Progenitor cell of endocrine pancreas (in vitro differentiated cells): Measurements from ENCODE around the gene HIPK2. TPM values are rescaled to one million over a fixed set of nuclear protein-coding genes. Genes with fewer than 3 reads are reported as not detected.

ENCODE experiments used
- DNase-seq: peaks from one replicate; pipeline ENCODE4 v3.0.0; 2021; ENCODE audit warnings: low spot score; ENCODE audit not compliant: unreplicated experiment
- H3K27ac Mint-ChIP-seq: 2 replicates; pipeline ENCODE4 v1.8.0; 2021; ENCODE audit warnings: mild to moderate bottlenecking, moderate library complexity, mixed read lengths
- H3K27me3 Mint-ChIP-seq: 2 replicates; pipeline ENCODE4 v1.8.0; 2021; ENCODE audit warnings: mixed read lengths
- H3K36me3 Mint-ChIP-seq: 2 replicates; pipeline ENCODE4 v1.8.0; 2022; ENCODE audit warnings: mixed read lengths; ENCODE audit not compliant: insufficient read depth
- H3K4me1 Mint-ChIP-seq: 2 replicates; pipeline ENCODE4 v1.8.0; 2021; ENCODE audit warnings: low read depth, mixed read lengths
- H3K4me3 Mint-ChIP-seq: 2 replicates; pipeline ENCODE4 v1.8.0; 2021; ENCODE audit warnings: low read depth, mild to moderate bottlenecking, moderate library complexity, mixed read lengths
- H3K9me3 Mint-ChIP-seq: 2 replicates; pipeline ENCODE4 v1.8.0; 2021; ENCODE audit warnings: low read depth, mixed read lengths
- CTCF ChIP-seq: fragments of 200-600 bp; sonication (generic); IDR thresholded peaks from one replicate; pipeline ENCODE4 v1.5.0; 2021; ENCODE audit warnings: antibody characterized with exemption, mild to moderate bottlenecking; ENCODE audit not compliant: unreplicated experiment
- total RNA-seq: library from RNA; stranded (reverse); gene quantifications from 2 replicates; pipeline ENCODE4 v1.2.1, GENCODE V29; 2021

HIPK2 gene
- total RNA-seq, 1 donor from 2014 or later: 146 TPM

DNA sequence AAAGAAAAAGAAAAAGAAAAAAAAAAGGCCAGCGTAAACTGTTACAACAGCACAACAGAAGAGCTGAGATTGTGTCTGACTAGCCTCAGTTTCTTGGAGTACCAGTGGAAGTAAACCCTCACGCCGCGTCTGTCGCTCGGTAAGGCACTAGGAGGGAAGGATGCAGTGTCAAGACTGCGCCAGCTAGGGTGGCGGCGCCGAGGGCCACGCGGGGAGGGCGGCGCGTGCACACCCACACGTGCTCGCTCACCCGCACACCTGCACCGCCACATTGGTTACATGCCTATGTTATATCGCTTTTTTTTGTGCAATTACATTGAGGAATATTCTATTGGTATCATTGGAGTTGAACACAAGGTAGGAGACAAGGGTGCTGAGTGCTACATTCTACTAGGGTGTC, 206.1 kb downstream of the HIPK2 start:
- Mint-ChIP-seq H3K4me3 (no peak overlapping the region), H3K36me3 (peaks cover 35% of the 10 kb centered on the region), H3K27me3 (no peaks in the 10 kb centered on the region), H3K9me3 (no peaks in the 10 kb centered on the region), H3K4me1 (peaks cover 2% of the 10 kb centered on the region), H3K27ac (no peak overlapping the region)
- TF ChIP-seq CTCF: no peak
- no peak for DNase-seq

DNA sequence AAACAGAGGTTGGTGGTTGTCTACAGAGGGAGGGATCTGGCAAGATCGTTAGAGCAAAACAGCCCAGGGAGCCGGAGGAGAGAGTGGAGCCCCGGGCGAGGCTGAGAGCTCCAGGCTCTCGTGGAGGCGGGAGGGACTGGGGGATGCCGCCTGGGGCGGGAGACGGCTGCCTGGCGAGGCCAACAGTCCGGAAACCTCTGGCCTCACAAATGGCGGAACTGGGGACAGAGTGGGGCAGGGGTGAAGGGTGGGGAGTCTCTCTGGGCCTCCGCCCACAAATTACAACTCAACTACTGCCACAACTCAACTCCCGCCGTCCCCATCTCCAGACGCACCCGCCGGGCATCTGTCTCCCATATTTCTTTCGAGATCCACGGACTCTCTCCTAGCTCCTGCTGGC, 206.6 kb downstream of the HIPK2 start:
- H3K4me3 Mint-ChIP-seq: no peak overlapping the region
- DNase-seq: no peak
- no peak for TF ChIP-seq CTCF
- peak overlapping the region; percentile 85 for H3K27ac Mint-ChIP-seq
- peaks cover 2% of the 10 kb centered on the region for H3K4me1 Mint-ChIP-seq
- no peaks in the 10 kb centered on the region for H3K9me3 Mint-ChIP-seq
- peaks cover 37% of the 10 kb centered on the region for H3K36me3 Mint-ChIP-seq
- no peaks in the 10 kb centered on the region for H3K27me3 Mint-ChIP-seq

DNA sequence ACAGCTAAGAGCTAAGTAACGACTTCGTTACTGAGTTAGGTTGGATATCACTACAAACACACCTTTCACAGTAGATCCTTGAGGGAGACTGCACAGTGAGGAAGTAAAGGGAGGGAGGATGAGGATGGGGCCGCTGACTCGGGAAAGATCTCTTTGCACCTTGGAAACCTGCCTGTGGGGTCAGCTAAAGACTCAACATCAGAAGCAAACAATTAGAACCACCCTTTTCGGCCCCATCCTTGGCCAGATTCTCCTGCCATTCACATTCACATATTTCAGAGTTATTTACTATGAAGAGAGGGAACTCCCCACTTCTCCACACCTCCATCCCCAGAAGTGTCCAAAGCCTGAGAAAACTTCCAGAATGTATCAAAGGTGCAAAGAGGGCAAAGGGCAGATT, 207.2 kb downstream of the HIPK2 start:
- no peaks in the 10 kb centered on the region for H3K27me3 Mint-ChIP-seq
- TF ChIP-seq CTCF: no peak
- no peak for DNase-seq
- peak overlapping the region; percentile 85 for H3K27ac Mint-ChIP-seq
- H3K4me3 Mint-ChIP-seq: no peak overlapping the region
- H3K9me3 Mint-ChIP-seq: no peaks in the 10 kb centered on the region
- H3K4me1 Mint-ChIP-seq: peaks cover 2% of the 10 kb centered on the region
- peaks cover 36% of the 10 kb centered on the region for H3K36me3 Mint-ChIP-seq

- H3K27me3 Mint-ChIP-seq: no peaks in the 10 kb centered on the region
- peaks cover 31% of the 10 kb centered on the region for H3K36me3 Mint-ChIP-seq
- no peak for DNase-seq
- no peak overlapping the region for H3K4me3 Mint-ChIP-seq
- no peak for TF ChIP-seq CTCF
- peaks cover 5% of the 10 kb centered on the region for H3K4me1 Mint-ChIP-seq
- no peaks in the 10 kb centered on the region for H3K9me3 Mint-ChIP-seq
- H3K27ac Mint-ChIP-seq: peak overlapping the region; percentile 76
Observed at GRCh38 chr7:139570119-139570518, 207.7 kb downstream of the HIPK2 start.

DNA sequence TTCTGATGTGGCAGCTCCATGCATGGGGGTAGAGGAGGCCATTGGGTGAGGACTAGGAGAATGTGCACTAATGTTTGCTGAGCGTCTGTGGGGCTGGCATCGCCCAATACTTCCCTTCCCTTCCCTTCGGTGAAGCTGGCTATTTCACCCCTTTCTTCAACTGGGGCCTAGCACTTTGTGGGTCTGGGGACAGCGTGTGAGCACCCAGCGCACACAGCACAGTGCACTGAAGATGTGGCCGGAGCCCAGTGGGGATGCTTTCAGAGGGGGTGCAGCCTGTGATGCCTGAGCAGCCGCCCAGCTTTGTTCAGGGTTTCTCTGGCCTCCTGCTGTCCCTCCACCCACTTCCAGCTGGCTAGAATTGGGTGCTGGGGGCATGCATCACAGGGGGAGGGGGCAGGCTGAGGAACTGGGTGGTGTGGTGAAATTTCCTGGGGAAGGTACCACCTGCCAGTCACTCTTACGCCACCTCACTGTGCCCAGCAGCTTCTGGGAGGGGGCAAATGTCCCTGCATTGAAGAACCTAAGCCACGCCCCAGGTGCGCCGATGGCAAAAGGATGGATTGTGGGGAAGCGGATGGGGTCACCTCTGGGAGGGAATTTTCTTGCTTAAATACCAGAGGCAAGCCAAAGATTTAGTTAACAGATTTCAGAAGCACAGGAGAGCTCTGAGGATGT, 208.8 kb downstream of the HIPK2 start:
- Mint-ChIP-seq H3K4me3 (no peak overlapping the region), H3K4me1 (peaks cover 9% of the 10 kb centered on the region), H3K9me3 (no peaks in the 10 kb centered on the region), H3K27me3 (no peaks in the 10 kb centered on the region), H3K36me3 (peaks cover 36% of the 10 kb centered on the region), H3K27ac (no peak overlapping the region)
- no peak for DNase-seq
- TF ChIP-seq CTCF: no peak
